GM23338 (cell line): ENCODE measurements around the gene CCDC169. TPM values are rescaled to one million over a fixed set of nuclear protein-coding genes. Genes with fewer than 3 reads are reported as not detected.
A peak's percentile ranks its signal among the peaks of the same experiment; 100 is the strongest.

Source experiments
- ATAC-seq: fragments of 200-7000 bp; cut with Tn5 transposase; 3 replicates; pipeline ENCODE4 v1.9.1; 2020
- DNase-seq: peaks from one replicate; pipeline ENCODE4 v3.0.0-alpha.2; 2015; ENCODE audit warnings: low spot score
- H2AFZ ChIP-seq: fragments of 200-600 bp; sonication (generic); 2 replicates; pipeline ENCODE4 v1.8.0; 2016; ENCODE audit warnings: antibody characterized with exemption, mild to moderate bottlenecking, moderate library complexity
- H3F3A ChIP-seq: fragments of 200-600 bp; sonication (generic); replicated peaks from 2 replicates; pipeline ENCODE4 v1.8.0; 2017; ENCODE audit warnings: antibody characterized with exemption, mixed run types, low read depth
- H3K27ac ChIP-seq: fragments of 200-600 bp; sonication (generic); 2 replicates; pipeline ENCODE4 v1.6.1; 2016; ENCODE audit warnings: low read depth
- H3K27me3 ChIP-seq: fragments of 200-600 bp; sonication (generic); 2 replicates; pipeline ENCODE4 v1.8.0; 2016; ENCODE audit warnings: mild to moderate bottlenecking, mixed run types, moderate library complexity; ENCODE audit not compliant: insufficient read depth
- H3K36me3 ChIP-seq: fragments of 200-600 bp; sonication (generic); 2 replicates; pipeline ENCODE4 v1.8.0; 2016; ENCODE audit warnings: mild to moderate bottlenecking; ENCODE audit not compliant: insufficient read depth
- H3K4me1 ChIP-seq: fragments of 200-600 bp; sonication (generic); 2 replicates; pipeline ENCODE4 v1.8.0; 2016; ENCODE audit warnings: mild to moderate bottlenecking, moderate library complexity; ENCODE audit not compliant: insufficient read depth
- H3K4me2 ChIP-seq: fragments of 200-600 bp; sonication (generic); 2 replicates; pipeline ENCODE4 v1.7.1; 2017; ENCODE audit warnings: mixed run types
- H3K4me3 ChIP-seq: fragments of 200-600 bp; sonication (generic); 2 replicates; pipeline ENCODE4 v1.6.1; 2016; ENCODE audit warnings: mixed run types
- H3K79me2 ChIP-seq: fragments of 200-600 bp; sonication (generic); replicated peaks from 2 replicates; pipeline ENCODE4 v1.8.0; 2017; ENCODE audit warnings: mild to moderate bottlenecking; ENCODE audit not compliant: insufficient read depth
- H3K9me2 ChIP-seq: fragments of 200-600 bp; sonication (generic); 2 replicates; pipeline ENCODE4 v1.8.0; 2017; ENCODE audit not compliant: insufficient read depth
- H4K20me1 ChIP-seq: fragments of 200-600 bp; sonication (generic); replicated peaks from 2 replicates; pipeline ENCODE4 v1.8.0; 2017; ENCODE audit warnings: mild to moderate bottlenecking; ENCODE audit not compliant: insufficient read depth
- H3K27ac Mint-ChIP-seq: 2 replicates; pipeline ENCODE4 v1.8.0; 2020; ENCODE audit warnings: inconsistent platforms, mild to moderate bottlenecking, moderate library complexity, mixed read lengths
- H3K27me3 Mint-ChIP-seq: 3 replicates; pipeline ENCODE4 v1.8.0; 2022; ENCODE audit warnings: low read depth, mild to moderate bottlenecking, moderate library complexity, mixed read lengths, inconsistent platforms; ENCODE audit not compliant: insufficient read depth, poor library complexity
- H3K36me3 Mint-ChIP-seq: 3 replicates; pipeline ENCODE4 v1.8.0; 2021; ENCODE audit warnings: low read depth, mild to moderate bottlenecking, inconsistent platforms, moderate library complexity, mixed read lengths
- H3K4me1 Mint-ChIP-seq: 3 replicates; pipeline ENCODE4 v1.8.0; 2020; ENCODE audit warnings: mild to moderate bottlenecking, inconsistent platforms, mixed read lengths
- H3K4me3 Mint-ChIP-seq: 3 replicates; pipeline ENCODE4 v1.8.0; 2021; ENCODE audit warnings: moderate library complexity, mild to moderate bottlenecking, inconsistent platforms, mixed read lengths
- H3K9me3 Mint-ChIP-seq: 3 replicates; pipeline ENCODE4 v1.8.0; 2020; ENCODE audit warnings: moderate library complexity, mild to moderate bottlenecking, inconsistent platforms, mixed read lengths
- CREB1 ChIP-seq: fragments of 250-450 bp; sonication (Bioruptor Pico); IDR thresholded peaks from 2 replicates; pipeline ENCODE4 v1.5.0; 2020; ENCODE audit warnings: low read depth, mild to moderate bottlenecking, moderate library complexity
- EZH2 ChIP-seq: fragments of 200-600 bp; sonication (generic); IDR thresholded peaks from one replicate; pipeline ENCODE4 v1.8.0; 2017; ENCODE audit warnings: antibody characterized with exemption, mild to moderate bottlenecking, low read depth; ENCODE audit not compliant: unreplicated experiment
- EZH2phosphoT487 ChIP-seq: fragments of 200-600 bp; sonication (generic); IDR thresholded peaks from one replicate; pipeline ENCODE4 v1.8.1; 2018; ENCODE audit warnings: antibody characterized with exemption; ENCODE audit not compliant: unreplicated experiment
- NANOG ChIP-seq: IDR thresholded peaks from 2 replicates; pipeline ENCODE4 v1.6.1; 2016; ENCODE audit warnings: antibody characterized with exemption, borderline replicate concordance
- POLR2AphosphoS5 ChIP-seq: IDR thresholded peaks from 2 replicates; pipeline ENCODE4 v1.6.1; 2016; ENCODE audit warnings: antibody characterized with exemption, low read depth
- ZNF114 ChIP-seq: fragments of 250-450 bp; sonication (Bioruptor Pico); IDR thresholded peaks from 2 replicates; pipeline ENCODE4 v1.5.0; 2020; ENCODE audit warnings: mild to moderate bottlenecking, moderate library complexity
- ZNF331 ChIP-seq: fragments of 250-450 bp; sonication (Bioruptor Pico); IDR thresholded peaks from 2 replicates; pipeline ENCODE4 v1.5.0; 2020; ENCODE audit warnings: low read depth, mild to moderate bottlenecking, moderate library complexity
- polyA plus RNA-seq: library from polyadenylated mRNA; unstranded; fragments of >200 nt; fragmentation: Nextera tagmentation; extraction: Ambion mirVana; gene quantifications from 2 replicates; pipeline ENCODE4 v1.2.1, GENCODE V29; 2016
- total RNA-seq: library from RNA; depleted of rRNA; stranded (reverse); fragments of >200 nt; shearing (Covaris generic); gene quantifications from 2 replicates; pipeline ENCODE4 v1.2.3, GENCODE V29; 2014
- TF ChIP-seq, protein P1 (sequence below): IDR thresholded peaks from one replicate; pipeline ENCODE4 v1.6.1; 2018; ENCODE audit warnings: antibody characterized with exemption; ENCODE audit not compliant: unreplicated experiment

The CCDC169 gene
- total and polyA plus RNA-seq, 2 experiments from 2014 or later, result 48.5 to 61.2 TPM

GRCh38 chr13:36211567-36211966 is 86.0 kb downstream of the CCDC169 start:
- Histone ChIP-seq H3K4me2 (no peak overlapping the region), H3K27ac (peak overlapping the region; percentile 47; the same call in 1 of the 2 replicates), H3K79me2 (no peaks in the 10 kb centered on the region), H3K4me1 (peaks cover 13% of the 10 kb centered on the region; the same call in 1 of the 2 replicates), H3K36me3 (no peaks in the 10 kb centered on the region), H3K4me3 (no peak overlapping the region), H4K20me1 (no peaks in the 10 kb centered on the region), H3K27me3 (no peaks in the 10 kb centered on the region), H3K9me2 (no peaks in the 10 kb centered on the region; the same call in 1 of the 2 replicates), H3F3A (no peaks in the 10 kb centered on the region; the same call in 1 of the 2 replicates), H2AFZ (no peak overlapping the region)
- no peak overlapping the region for H3K27ac Mint-ChIP-seq
- no peaks in the 10 kb centered on the region for H3K27me3 Mint-ChIP-seq
- peaks cover 10% of the 10 kb centered on the region; the same call in 2 of the 3 replicates for H3K9me3 Mint-ChIP-seq
- no peak for DNase-seq
- peaks cover 10% of the 10 kb centered on the region; the same call in 2 of the 3 replicates for H3K36me3 Mint-ChIP-seq
- H3K4me3 Mint-ChIP-seq, result no peak overlapping the region
- no peak for TF ChIP-seq ZNF114 (CRISPR knock-in tag)
- no peak for TF ChIP-seq NANOG
- TF ChIP-seq EZH2phosphoT487, result no peak
- TF ChIP-seq, protein P1, sequence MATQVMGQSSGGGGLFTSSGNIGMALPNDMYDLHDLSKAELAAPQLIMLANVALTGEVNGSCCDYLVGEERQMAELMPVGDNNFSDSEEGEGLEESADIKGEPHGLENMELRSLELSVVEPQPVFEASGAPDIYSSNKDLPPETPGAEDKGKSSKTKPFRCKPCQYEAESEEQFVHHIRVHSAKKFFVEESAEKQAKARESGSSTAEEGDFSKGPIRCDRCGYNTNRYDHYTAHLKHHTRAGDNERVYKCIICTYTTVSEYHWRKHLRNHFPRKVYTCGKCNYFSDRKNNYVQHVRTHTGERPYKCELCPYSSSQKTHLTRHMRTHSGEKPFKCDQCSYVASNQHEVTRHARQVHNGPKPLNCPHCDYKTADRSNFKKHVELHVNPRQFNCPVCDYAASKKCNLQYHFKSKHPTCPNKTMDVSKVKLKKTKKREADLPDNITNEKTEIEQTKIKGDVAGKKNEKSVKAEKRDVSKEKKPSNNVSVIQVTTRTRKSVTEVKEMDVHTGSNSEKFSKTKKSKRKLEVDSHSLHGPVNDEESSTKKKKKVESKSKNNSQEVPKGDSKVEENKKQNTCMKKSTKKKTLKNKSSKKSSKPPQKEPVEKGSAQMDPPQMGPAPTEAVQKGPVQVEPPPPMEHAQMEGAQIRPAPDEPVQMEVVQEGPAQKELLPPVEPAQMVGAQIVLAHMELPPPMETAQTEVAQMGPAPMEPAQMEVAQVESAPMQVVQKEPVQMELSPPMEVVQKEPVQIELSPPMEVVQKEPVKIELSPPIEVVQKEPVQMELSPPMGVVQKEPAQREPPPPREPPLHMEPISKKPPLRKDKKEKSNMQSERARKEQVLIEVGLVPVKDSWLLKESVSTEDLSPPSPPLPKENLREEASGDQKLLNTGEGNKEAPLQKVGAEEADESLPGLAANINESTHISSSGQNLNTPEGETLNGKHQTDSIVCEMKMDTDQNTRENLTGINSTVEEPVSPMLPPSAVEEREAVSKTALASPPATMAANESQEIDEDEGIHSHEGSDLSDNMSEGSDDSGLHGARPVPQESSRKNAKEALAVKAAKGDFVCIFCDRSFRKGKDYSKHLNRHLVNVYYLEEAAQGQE, result no peak
- TF ChIP-seq EZH2, result no peak
- TF ChIP-seq POLR2AphosphoS5, result no peak
- no peak for TF ChIP-seq CREB1 (CRISPR knock-in tag)
- TF ChIP-seq ZNF331 (CRISPR knock-in tag), result no peak
- ATAC-seq, result peak; percentile 42; the same call in 1 of the 3 replicates
- peaks cover 16% of the 10 kb centered on the region for H3K4me1 Mint-ChIP-seq

DNA sequence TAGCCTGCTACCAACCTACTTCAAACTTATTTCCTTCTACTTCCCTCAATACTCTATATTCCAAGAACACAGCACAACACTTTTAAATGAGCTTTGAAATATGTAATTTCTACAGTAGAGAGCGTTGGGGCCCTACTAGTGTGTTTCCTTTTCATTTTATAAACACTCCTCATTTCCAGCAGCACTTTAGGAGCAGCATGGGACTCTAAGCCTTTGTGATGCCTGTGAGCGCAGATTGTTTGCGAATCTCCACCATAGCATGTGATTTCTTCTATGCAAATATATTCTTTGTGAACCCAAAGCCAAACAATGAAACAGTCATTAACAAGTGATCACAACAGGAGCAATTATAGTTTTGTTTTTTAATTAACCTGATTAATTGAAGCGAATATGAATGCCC is 86.9 kb downstream of the CCDC169 start:
- Histone ChIP-seq H3K4me2 (peak overlapping the region; percentile 37; the same call in 1 of the 2 replicates), H3K79me2 (no peaks in the 10 kb centered on the region), H3K27ac (no peak overlapping the region), H2AFZ (no peak overlapping the region), H4K20me1 (no peaks in the 10 kb centered on the region), H3K9me2 (no peaks in the 10 kb centered on the region; the same call in 1 of the 2 replicates), H3K36me3 (no peaks in the 10 kb centered on the region), H3K4me1 (peaks cover 13% of the 10 kb centered on the region; the same call in 1 of the 2 replicates), H3K27me3 (no peaks in the 10 kb centered on the region), H3F3A (no peaks in the 10 kb centered on the region; the same call in 1 of the 2 replicates), H3K4me3 (no peak overlapping the region)
- Mint-ChIP-seq H3K4me3 (no peak overlapping the region), H3K27me3 (no peaks in the 10 kb centered on the region), H3K27ac (no peak overlapping the region), H3K4me1 (peaks cover 16% of the 10 kb centered on the region), H3K9me3 (peaks cover 10% of the 10 kb centered on the region; the same call in 2 of the 3 replicates), H3K36me3 (peaks cover 10% of the 10 kb centered on the region; the same call in 2 of the 3 replicates)
- DNase-seq (no peak), ATAC-seq (peak; percentile 59)
- TF ChIP-seq NANOG, result 0 out of 2 replicates have a peak, but pooled peaks have one; percentile 22
- TF ChIP-seq POLR2AphosphoS5, result no peak
